NB4 (cell line): Measurements from ENCODE around the gene DENND6A.

Experiments
- MAX ChIP-seq: IDR thresholded peaks from 2 replicates; pipeline ENCODE4 v1.6.1; 2011; ENCODE audit warnings: low read depth, low read length
- MYC ChIP-seq: IDR thresholded peaks from 2 replicates; pipeline ENCODE4 v1.6.1; 2011; ENCODE audit warnings: low read depth, low read length
- POLR2A ChIP-seq: IDR thresholded peaks from 2 replicates; pipeline ENCODE4 v1.6.1; 2011; ENCODE audit warnings: mild to moderate bottlenecking; ENCODE audit not compliant: insufficient read length; ENCODE audit errors: extremely low read depth
- TF ChIP-seq, protein P1 (sequence below): IDR thresholded peaks from one replicate; pipeline ENCODE4 v1.5.1; 2012; ENCODE audit warnings: low read depth, low read length

GRCh38 chr3:57597127-57597923 lies 95.6 kb downstream of the DENND6A start, which contains the start of gene ARF4:
- TF ChIP-seq, protein P1, sequence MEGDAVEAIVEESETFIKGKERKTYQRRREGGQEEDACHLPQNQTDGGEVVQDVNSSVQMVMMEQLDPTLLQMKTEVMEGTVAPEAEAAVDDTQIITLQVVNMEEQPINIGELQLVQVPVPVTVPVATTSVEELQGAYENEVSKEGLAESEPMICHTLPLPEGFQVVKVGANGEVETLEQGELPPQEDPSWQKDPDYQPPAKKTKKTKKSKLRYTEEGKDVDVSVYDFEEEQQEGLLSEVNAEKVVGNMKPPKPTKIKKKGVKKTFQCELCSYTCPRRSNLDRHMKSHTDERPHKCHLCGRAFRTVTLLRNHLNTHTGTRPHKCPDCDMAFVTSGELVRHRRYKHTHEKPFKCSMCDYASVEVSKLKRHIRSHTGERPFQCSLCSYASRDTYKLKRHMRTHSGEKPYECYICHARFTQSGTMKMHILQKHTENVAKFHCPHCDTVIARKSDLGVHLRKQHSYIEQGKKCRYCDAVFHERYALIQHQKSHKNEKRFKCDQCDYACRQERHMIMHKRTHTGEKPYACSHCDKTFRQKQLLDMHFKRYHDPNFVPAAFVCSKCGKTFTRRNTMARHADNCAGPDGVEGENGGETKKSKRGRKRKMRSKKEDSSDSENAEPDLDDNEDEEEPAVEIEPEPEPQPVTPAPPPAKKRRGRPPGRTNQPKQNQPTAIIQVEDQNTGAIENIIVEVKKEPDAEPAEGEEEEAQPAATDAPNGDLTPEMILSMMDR, result no peak
- peak; percentile 85 for TF ChIP-seq POLR2A
- TF ChIP-seq MAX, result peak; percentile 81; the same call in 1 of the 2 replicates
- peak; percentile 86 for TF ChIP-seq MYC
